Globus pallidus (tissue), 1 donor: Measurements from ENCODE around the gene EEFSEC.

Experiments used
- DNase-seq: peaks from one replicate; pipeline ENCODE4 v3.0.0-alpha.2; 2015; ENCODE audit warnings: low spot score

EEFSEC gene

GRCh38 chr3:128334766-128335165 lies 181.5 kb downstream of the EEFSEC start:
- DNase-seq: no peak

DNA sequence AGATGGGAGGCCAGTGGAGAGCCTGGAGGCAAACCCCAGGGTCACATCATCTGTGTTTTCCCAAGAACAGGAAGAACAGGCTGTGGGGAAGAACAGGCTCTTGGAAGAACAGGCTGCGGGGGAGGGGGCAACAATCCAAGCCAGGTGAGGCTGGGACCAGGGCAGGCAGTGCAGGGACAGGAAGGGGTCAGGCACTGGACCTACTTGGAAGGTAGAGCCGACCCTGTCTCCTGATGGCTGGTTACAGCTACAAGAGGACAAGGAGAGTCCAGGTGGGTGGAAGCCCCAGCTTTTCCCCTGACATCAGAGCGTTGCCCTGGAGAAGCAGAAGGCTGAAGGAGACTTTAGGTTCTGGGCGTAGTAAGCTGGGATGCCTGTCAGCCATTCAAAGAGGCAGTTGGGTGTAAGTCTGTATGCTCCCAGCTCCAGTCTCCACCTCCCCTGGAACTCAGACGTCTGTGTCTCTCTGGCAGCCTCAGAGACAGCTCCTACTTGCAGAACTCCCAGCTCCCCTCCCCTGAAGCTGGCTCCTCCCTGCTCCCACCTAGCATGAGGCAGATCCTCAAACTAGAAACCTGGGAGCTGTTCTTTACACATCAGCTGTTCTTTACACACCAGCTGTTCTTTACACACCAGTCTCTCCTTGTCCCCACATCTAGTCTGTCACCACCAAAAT lies 182.5 kb downstream of the EEFSEC start:
- no peak for DNase-seq

DNA sequence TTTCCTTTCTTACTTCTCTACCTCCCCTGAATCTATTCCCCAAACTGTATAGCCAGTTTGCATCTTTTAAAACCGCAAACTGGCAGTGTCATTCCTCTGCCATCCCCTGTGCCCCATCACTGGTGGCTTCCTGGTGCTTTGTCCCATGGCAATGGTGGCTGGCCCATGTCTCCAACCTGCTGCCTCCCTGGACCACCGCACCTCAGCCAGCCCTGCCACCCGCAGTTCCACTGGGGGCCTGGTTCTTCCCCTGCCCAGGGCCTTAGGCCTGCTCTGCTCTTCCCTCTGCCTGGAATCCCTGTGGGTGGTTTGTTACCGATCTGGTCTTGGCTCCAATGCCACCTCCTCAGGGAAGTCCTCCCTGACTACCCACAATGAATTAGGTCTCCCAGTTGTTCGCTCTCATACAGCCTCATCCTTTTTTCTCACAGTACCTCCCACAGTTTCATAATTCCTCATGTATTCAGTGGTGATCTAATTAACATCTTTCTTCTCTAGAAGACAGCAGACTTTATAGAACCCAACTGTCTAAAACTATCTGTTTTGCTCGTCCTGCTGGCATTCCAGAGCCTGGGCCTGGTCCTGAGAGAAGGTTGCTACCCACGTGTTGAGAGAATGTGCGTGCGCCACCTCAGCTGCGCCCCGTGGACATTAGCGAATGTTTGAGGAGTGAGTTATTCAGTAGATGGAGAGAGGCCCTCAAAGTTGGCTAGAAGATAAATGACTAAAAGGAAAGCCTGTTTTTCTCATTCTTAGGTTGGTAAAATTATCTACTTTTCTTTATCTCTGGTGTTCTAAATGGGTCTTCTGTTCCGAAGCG lies 183.3 kb downstream of the EEFSEC start:
- DNase-seq: no peak

- no peak for DNase-seq
Observed at GRCh38 chr3:128337305-128337704, 184.0 kb downstream of the EEFSEC start.

DNA sequence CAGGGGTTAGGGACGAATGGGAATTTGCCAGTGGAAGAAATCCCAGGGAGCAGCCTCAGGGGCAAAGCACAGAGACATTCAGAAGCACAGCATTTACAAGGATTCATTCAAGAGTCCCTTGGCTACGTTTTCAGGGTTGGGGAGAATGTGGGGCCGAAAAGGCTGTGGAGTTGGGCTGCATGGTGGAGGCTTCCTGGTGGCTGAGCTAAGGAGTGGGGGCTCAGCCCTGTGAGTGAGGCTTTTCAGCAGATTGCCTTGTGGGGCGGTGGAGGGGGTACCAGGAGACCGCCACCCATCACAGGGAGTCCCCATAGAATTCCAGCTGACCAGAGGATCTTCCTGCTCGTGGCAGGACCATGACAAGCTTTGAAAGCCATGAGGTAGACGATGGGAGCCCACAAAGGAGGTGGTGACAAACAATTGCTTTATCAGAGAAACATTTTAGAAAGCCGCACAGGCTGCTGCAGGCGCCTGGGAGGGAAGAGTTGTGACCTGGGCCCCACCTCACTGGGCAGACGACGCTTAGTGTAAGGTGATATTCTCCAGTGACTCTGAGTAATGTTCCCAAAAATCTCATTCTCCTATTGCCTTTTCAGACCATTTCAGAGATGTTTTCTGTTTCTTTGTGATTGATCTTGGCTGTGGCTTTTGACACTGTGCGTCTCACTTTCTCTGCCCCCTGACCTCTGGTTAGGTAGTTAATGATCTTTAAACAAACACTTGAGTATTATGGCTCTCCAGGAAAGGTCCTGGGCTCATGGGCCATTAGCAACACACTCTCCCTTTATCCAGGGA lies 185.5 kb downstream of the EEFSEC start:
- DNase-seq: no peak

DNA sequence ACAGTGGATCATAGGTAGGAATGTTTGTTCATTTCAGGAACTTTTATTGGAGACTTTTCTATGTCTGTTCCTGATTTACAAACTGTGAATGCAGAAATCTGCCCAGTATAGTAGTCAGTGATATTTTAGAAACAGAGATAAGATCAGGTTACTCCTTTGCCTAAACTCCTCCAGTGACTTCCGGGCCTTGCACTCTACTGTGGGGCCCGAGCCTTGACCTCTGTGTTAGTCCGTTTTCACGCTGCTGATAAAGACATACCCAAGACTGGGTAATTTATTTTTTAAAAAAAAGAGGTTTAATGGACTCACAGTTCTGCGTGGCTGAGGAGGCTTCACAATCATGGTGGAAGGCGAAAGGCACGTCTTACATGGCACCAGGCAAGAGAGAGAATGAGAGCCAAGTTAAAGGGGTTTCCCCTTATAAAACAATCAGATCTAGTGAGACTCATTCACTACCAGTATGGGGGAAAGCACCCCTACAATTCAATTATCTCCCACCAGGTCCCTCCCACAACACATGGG lies 186.3 kb downstream of the EEFSEC start:
- DNase-seq: no peak

DNA sequence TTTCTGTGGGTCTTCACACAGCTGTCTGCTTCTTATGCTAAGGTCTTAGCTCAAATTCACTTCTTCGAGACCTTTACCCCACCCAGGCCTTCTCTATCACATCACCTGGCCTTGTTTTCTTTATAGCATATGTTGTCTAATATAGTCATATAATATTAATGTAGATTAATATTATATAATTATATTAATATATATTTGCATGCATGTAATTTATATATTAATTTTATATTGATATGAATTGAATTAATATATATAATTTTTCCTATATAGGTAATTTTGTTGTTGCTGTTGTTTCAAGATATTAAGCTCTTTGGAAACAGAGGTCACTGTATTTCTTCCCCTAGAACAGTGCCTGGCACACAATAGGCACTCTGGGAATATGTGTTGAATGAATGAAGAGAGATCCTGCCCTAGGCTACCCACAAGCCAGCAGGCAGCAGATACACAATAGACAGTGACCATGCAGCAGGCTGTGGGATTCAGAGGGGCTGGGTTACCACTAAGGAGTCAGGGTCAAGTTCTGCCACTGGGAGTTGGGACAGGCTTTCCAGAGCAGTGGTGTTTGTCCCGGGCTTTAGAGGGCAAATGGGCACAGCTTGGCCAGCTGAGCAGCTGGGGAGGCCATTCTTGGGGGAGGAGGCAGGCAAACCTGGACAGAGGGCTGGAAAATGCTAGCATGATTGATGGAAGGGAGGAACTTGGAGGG lies 187.1 kb downstream of the EEFSEC start:
- DNase-seq: no peak

- DNase-seq: no peak
Observed at GRCh38 chr3:128340904-128341555, 187.7 kb downstream of the EEFSEC start.

- no peak for DNase-seq
Observed at GRCh38 chr3:128341659-128342395, 188.5 kb downstream of the EEFSEC start.

- no peak for DNase-seq
Observed at GRCh38 chr3:128342701-128343180, 189.5 kb downstream of the EEFSEC start.

DNA sequence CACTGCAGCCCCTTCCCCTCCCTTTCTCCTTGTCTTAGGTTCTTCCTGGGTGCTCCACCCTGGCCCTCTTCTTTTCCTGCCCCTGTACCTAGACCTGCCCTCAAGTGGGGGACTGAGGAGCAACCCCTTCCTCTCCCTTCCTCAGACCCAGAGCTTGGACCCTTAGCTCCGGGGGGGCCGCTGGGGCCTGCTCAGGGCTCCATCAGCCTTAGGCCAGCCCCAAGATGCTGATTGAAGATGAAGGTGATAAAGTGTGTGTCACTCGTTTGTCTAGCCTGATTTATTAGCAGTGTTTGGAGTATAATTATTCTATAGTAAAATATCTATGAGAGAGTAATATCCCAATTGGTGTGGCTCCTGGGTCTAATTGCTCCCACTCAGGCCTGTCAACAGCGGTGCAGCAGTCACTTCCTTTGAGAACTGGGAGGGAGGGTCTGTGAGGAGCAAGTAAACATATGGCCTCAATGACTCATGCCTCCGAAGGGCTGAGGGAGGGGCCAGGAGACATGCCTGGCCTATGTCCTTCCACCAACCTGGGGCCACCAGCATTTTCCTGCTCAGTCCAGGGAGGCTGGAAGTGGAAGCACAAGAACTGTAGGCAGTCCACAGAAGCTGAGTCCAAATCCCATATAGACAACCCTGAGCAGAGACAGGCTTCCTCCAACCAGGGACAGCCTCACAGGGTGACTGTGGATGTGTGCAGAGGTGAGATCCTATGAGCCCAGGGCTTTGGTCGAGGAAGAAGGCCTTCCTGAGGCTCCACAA lies 190.2 kb downstream of the EEFSEC start:
- no peak for DNase-seq

GRCh38 chr3:128344052-128344735 lies 190.9 kb downstream of the EEFSEC start:
- DNase-seq: no peak

- DNase-seq: no peak
Observed at GRCh38 chr3:128345196-128345595, 191.9 kb downstream of the EEFSEC start.

DNA sequence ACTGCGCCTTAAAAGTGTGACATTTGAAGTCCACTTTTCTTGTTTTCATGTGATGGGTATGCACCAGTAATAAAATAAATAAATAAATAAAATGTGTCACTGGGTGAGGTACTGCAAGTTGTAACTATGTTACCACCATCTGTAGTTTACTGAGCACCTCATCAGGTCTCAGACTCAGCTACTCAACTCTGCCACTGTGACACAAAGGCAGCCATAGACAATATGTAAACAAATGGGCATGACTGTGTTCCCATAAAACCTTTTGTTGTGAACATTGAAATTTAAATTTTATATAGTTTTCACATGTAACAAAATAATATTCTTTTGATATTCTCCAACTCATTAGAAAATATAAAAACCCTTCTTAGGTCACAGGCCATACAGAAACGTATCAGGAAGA lies 193.3 kb downstream of the EEFSEC start:
- DNase-seq: no peak

DNA sequence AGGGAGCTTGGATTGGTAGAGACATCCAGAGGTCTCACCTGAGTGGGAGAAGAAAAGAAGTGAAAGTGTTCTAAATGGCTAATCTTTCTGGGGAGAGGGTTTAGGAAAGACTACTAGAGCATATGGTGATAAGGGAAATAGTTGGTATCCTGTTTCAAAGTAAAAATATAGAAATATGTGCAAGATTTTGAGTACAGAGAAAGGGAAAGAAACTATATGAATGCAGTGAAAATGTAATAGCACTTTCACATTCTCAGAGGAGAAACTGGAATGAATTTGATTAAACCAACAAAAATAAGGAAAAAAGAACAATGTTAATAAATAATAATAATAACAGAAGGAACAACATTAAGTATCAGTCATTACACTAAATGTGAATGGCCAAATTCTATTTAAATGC lies 194.0 kb downstream of the EEFSEC start:
- no peak for DNase-seq

DNA sequence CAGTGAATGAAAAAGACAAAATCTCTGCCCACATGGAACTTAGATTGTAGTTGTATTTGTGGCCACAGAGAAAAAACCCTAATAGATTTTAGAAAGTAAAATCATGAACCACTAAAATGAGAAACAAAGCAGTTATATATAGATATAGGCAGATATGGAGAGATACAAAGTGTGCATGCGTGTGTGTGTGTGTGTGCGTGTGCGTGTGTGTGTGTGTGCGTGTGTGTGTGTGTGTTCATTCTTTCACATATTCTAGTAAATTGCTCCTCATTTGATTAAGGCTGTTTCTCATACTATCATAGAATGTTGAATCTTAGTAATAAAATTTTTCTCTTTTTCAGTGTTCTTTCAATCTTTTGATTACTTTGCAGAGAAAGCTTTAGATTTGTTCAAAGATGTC lies 194.8 kb downstream of the EEFSEC start:
- no peak for DNase-seq

GRCh38 chr3:128348805-128349531 lies 195.7 kb downstream of the EEFSEC start:
- DNase-seq: no peak

GRCh38 chr3:128349963-128350599 lies 196.8 kb downstream of the EEFSEC start:
- no peak for DNase-seq
